Lower lobe of right lung (tissue), 2 donors: ENCODE results near the gene MBTPS1. TPM values are rescaled to one million over a fixed set of nuclear protein-coding genes. Genes with fewer than 3 reads are reported as not detected.

Source experiments
- ATAC-seq, 2 donors: fragments of 200-7000 bp; cut with Tn5 transposase; one replicate each; pipeline ENCODE4 v1.9.1; 2020 to 2022; ENCODE audit warnings: mild to moderate bottlenecking in 2 of 2, moderate library complexity in 2 of 2
- DNase-seq: peaks from one replicate; pipeline ENCODE4 v3.0.0-alpha.2; 2020
- H3K27ac ChIP-seq: fragments of 200-600 bp; one replicate; pipeline ENCODE4 v1.8.0; 2022
- H3K27me3 ChIP-seq: fragments of 200-600 bp; one replicate; pipeline ENCODE4 v1.8.0; 2022; ENCODE audit warnings: low read depth
- H3K36me3 ChIP-seq: fragments of 200-600 bp; one replicate; pipeline ENCODE4 v1.8.0; 2022; ENCODE audit warnings: mild to moderate bottlenecking
- H3K4me1 ChIP-seq: fragments of 200-600 bp; one replicate; pipeline ENCODE4 v1.8.0; 2022
- H3K4me3 ChIP-seq: fragments of 200-600 bp; one replicate; pipeline ENCODE4 v1.8.0; 2022; ENCODE audit warnings: mild to moderate bottlenecking
- H3K9me3 ChIP-seq: fragments of 200-600 bp; one replicate; pipeline ENCODE4 v1.8.0; 2022
- CTCF ChIP-seq: fragments of 200-600 bp; IDR thresholded peaks from one replicate; pipeline ENCODE4 v1.8.0; 2022; ENCODE audit warnings: antibody characterized with exemption, mild to moderate bottlenecking
- intact Hi-C: fragments of 100-400 bp; cut with DNase I; formaldehyde crosslinking; loops from one replicate; pipeline ENCODE4 v1.11.0; 2022
- total RNA-seq: library from RNA; stranded (reverse); fragmentation: NEBNext Ultra II Directional; extraction: Animal tissue kit (Norgen Biotek cat#: 25700); gene quantifications from one replicate; pipeline ENCODE4 v1.2.1, GENCODE V29; 2021
- donor health status: DM: no; HTN: yes; CAD: no; lungs with severe emphysema.

The MBTPS1 gene
- total RNA-seq, 1 donor from 2014 or later = 94.7 TPM

GRCh38 chr16:84016477-84016876, 100.3 kb downstream of the MBTPS1 start:
- no peak for DNase-seq
- H3K27ac ChIP-seq = no peak overlapping the region
- no peaks in the 10 kb centered on the region for H3K36me3 ChIP-seq
- intact Hi-C loops = no loop called here
- no peaks in the 10 kb centered on the region for H3K4me1 ChIP-seq
- H3K9me3 ChIP-seq = peaks cover 5% of the 10 kb centered on the region
- H3K27me3 ChIP-seq = no peaks in the 10 kb centered on the region
- no peak for ATAC-seq
- TF ChIP-seq CTCF = no peak
- H3K4me3 ChIP-seq = no peak overlapping the region

- no peaks in the 10 kb centered on the region for H3K36me3 ChIP-seq
- H3K27ac ChIP-seq = no peak overlapping the region
- no peaks in the 10 kb centered on the region for H3K27me3 ChIP-seq
- DNase-seq = no peak
- no peaks in the 10 kb centered on the region for H3K9me3 ChIP-seq
- intact Hi-C loops = no loop called here
- H3K4me1 ChIP-seq = no peaks in the 10 kb centered on the region
- ATAC-seq = no peak
- TF ChIP-seq CTCF = no peak
- H3K4me3 ChIP-seq = no peak overlapping the region
Observed at GRCh38 chr16:84015399-84015798, 101.3 kb downstream of the MBTPS1 start.

DNA sequence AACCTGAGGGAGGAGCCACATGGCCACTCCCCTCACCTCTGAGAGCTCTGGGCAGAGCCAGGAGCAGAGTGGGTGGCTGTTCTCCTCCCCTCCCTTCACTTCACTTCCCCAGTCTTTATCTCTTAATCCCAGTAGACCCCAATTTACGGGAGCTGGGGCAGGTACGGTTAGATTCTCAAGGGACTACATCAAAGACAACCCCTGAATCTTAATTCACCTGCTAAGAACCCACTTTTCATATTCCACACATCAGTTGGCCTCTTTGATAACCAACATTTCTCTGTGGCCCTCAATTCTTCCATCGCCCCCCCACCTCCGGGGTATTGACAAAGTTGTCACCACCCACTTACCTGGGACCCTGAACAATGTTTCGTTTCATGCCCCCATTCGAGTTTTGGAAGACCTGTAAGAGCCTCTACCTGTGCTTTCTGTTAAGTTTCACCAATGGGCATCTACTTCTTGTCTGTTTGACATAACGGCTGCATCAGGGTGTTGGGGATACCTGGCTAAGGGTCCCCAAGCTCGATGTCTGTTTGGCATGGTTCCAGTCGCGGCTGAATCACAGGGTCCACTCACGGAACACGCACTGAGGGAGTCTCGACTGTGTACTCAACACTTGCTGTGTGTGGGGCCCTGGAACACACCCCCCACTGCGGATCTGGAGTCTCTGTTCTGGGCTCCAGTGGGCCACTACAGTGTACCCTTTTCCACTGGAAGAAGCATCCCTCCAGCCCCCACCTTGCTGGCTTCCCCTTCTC, 102.0 kb downstream of the MBTPS1 start:
- Histone ChIP-seq H3K27ac (no peak overlapping the region), H3K4me3 (no peak overlapping the region), H3K36me3 (no peaks in the 10 kb centered on the region), H3K27me3 (no peaks in the 10 kb centered on the region), H3K9me3 (no peaks in the 10 kb centered on the region), H3K4me1 (no peaks in the 10 kb centered on the region)
- DNase-seq (no peak), ATAC-seq (no peak)
- TF ChIP-seq CTCF = no peak
- intact Hi-C loops = no loop called here

DNA sequence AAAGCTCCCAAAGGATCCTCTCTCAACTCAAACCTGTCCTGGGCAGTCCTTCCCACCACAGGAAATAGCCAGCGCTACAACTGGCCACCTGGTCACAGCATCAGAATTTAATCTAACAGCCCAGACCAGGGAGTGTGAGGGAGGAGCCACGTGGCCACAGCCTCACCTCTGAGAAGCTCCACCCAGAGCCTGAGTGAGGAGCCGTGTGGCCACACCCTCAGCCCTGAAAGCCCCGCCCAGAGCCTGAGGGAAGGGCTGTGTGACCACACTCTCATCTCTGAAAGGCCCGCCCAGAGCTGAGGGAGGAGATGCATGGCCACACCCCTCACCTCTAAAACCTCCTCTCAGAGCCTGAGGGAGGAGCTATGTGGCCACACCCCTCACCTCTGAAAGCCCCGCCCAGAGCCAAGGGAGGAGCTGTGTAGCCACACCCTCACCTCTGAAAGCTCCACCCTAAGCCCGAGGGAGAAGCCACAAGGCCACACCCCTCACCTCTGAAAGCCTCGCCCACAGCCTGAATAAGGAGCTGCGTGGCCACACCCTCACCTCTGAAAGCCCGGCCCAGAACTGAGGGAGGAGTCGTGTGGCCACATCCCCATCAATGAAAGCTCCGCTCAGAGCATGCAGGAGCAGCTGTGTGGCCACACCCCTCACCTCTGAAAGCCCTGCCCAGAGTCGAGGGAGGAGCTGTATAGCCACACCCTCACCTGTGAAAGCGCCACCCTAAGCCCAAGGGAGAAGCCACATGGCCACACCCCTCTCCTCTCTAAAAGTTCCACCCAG, 102.8 kb downstream of the MBTPS1 start:
- Histone ChIP-seq H3K9me3 (no peaks in the 10 kb centered on the region), H3K4me1 (no peaks in the 10 kb centered on the region), H3K27ac (no peak overlapping the region), H3K27me3 (no peaks in the 10 kb centered on the region), H3K4me3 (no peak overlapping the region), H3K36me3 (no peaks in the 10 kb centered on the region)
- ATAC-seq = peak; percentile 91 to 92
- TF ChIP-seq CTCF = no peak
- peak; percentile 87 for DNase-seq
- intact Hi-C loops = no loop called here

- DNase-seq = no peak
Observed at GRCh38 chr16:84009282-84009681, 107.5 kb downstream of the MBTPS1 start.

More at GRCh38 chr16:84009282-84009681, 107.5 kb downstream of the MBTPS1 start:
- TF ChIP-seq CTCF = no peak
- Histone ChIP-seq H3K9me3 (no peaks in the 10 kb centered on the region), H3K27ac (no peak overlapping the region), H3K36me3 (no peaks in the 10 kb centered on the region), H3K4me1 (no peaks in the 10 kb centered on the region), H3K4me3 (no peak overlapping the region), H3K27me3 (peaks cover 4% of the 10 kb centered on the region)
- ATAC-seq = no peak
- intact Hi-C loops = no loop called here
